ENCODE data around the gene CUL5. TPM values are rescaled to one million over a fixed set of nuclear protein-coding genes. Genes with fewer than 3 reads are reported as not detected.

The CUL5 gene
- polyA plus RNA-seq, 1 donor from 2014 or later: 40.2 TPM

DNA sequence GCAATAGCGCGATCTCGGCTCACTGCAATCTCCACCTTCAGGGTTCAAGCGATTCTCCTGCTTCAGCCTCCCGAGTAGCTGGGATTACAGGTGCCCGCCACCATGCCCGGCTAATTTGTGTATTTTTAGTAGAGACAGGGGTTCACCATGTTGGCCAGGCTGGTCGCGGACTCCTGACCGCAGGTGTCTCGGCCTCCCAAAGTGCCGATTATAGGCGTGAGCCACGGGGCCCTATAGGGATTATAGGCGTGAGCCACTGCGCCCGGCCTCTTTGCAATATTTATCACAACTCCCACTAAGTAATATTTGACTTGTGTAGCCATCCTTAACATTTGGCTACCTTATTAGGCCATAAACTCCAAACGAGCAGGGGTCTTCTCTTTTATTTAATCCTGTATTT, 879 bp upstream of the CUL5 start:
- Histone ChIP-seq H3F3A (ENCODE audit: insufficient read depth, low read length, poor library complexity, severe bottlenecking) (no peaks in the 10 kb centered on the region), H3K9me2 (ENCODE audit: insufficient read depth, low read length) (no peaks in the 10 kb centered on the region), H4K20me1 (ENCODE audit: insufficient read depth) (no peaks in the 10 kb centered on the region), H3K9ac (ENCODE audit: low read length) (no peak overlapping the region), H3K4me3 (ENCODE audit: low read length) (peak overlapping the region; percentile 88), H3K79me2 (replicated peaks; ENCODE audit: insufficient read depth, low read length) (peaks cover 34% of the 10 kb centered on the region), H3K27ac (ENCODE audit: low read length) (no peak overlapping the region), H3K9me3 (ENCODE audit: low read length) (no peaks in the 10 kb centered on the region), H3K36me3 (ENCODE audit: insufficient read depth, low read length) (no peaks in the 10 kb centered on the region), H3K4me2 (ENCODE audit: low read length) (no peak overlapping the region), H2AFZ (ENCODE audit: low read depth, low read length) (peak overlapping the region; percentile 100), H3K27me3 (ENCODE audit: insufficient read depth, low read depth, low read length) (no peaks in the 10 kb centered on the region)
- TF ChIP-seq SMC3 (conservative IDR thresholded peaks at IDR 0.05; ENCODE audit: poor library complexity): no peak
- no peak for TF ChIP-seq TAF1 (IDR thresholded peaks at IDR 0.05; ENCODE audit: low read depth)
- TF ChIP-seq, protein P1, sequence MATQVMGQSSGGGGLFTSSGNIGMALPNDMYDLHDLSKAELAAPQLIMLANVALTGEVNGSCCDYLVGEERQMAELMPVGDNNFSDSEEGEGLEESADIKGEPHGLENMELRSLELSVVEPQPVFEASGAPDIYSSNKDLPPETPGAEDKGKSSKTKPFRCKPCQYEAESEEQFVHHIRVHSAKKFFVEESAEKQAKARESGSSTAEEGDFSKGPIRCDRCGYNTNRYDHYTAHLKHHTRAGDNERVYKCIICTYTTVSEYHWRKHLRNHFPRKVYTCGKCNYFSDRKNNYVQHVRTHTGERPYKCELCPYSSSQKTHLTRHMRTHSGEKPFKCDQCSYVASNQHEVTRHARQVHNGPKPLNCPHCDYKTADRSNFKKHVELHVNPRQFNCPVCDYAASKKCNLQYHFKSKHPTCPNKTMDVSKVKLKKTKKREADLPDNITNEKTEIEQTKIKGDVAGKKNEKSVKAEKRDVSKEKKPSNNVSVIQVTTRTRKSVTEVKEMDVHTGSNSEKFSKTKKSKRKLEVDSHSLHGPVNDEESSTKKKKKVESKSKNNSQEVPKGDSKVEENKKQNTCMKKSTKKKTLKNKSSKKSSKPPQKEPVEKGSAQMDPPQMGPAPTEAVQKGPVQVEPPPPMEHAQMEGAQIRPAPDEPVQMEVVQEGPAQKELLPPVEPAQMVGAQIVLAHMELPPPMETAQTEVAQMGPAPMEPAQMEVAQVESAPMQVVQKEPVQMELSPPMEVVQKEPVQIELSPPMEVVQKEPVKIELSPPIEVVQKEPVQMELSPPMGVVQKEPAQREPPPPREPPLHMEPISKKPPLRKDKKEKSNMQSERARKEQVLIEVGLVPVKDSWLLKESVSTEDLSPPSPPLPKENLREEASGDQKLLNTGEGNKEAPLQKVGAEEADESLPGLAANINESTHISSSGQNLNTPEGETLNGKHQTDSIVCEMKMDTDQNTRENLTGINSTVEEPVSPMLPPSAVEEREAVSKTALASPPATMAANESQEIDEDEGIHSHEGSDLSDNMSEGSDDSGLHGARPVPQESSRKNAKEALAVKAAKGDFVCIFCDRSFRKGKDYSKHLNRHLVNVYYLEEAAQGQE (IDR thresholded peaks at IDR 0.05; ENCODE audit: borderline replicate concordance): no peak

DNA sequence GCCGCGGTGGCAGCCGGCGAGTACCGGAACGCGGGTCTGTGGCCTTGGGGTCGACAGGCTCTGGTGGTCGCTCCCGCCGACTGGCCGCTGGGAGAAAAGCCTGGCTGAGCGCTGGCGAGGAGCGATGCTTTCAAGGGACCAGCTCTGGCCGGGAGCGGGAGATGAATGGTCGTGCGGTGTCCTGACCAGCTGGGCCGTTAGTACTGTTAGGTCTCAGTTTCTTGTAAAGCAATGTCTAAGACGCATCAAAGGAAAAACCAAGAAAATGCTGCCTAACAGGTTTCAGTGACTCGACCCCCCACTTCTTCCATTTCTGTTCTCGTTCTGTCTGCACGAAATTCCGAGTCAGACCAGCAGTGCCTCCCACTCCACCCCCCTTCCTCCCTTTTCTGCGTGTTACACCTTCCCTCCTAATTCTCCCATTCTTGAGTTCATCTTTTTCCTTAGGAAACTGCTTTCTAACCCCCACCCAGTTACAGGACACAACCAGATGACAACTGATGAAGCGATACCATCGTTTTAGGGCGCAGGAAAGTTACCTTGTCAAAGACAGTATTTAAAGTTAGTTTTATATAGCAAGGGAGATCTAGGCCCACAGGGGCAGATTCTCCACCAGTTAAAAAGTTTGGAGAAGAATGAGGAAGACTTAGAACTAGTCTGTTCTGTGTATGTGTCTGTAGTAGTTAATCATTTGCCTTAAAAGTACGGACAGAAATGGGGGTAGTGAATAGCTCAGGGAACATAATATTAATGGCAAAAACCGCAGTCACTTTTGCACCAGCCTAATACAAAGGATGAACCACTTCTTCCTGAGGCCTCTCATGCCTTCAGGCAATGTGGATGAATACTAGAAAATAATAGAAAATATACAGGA, 1.0 kb downstream of the CUL5 start:
- H3K79me2 ChIP-seq (replicated peaks; ENCODE audit: insufficient read depth, low read length): peaks cover 54% of the 10 kb centered on the region
- H3K36me3 ChIP-seq (ENCODE audit: insufficient read depth, low read length): peaks cover 5% of the 10 kb centered on the region
- TF ChIP-seq, protein P1 (IDR thresholded peaks at IDR 0.05; ENCODE audit: borderline replicate concordance): no peak
- TF ChIP-seq, protein P2, sequence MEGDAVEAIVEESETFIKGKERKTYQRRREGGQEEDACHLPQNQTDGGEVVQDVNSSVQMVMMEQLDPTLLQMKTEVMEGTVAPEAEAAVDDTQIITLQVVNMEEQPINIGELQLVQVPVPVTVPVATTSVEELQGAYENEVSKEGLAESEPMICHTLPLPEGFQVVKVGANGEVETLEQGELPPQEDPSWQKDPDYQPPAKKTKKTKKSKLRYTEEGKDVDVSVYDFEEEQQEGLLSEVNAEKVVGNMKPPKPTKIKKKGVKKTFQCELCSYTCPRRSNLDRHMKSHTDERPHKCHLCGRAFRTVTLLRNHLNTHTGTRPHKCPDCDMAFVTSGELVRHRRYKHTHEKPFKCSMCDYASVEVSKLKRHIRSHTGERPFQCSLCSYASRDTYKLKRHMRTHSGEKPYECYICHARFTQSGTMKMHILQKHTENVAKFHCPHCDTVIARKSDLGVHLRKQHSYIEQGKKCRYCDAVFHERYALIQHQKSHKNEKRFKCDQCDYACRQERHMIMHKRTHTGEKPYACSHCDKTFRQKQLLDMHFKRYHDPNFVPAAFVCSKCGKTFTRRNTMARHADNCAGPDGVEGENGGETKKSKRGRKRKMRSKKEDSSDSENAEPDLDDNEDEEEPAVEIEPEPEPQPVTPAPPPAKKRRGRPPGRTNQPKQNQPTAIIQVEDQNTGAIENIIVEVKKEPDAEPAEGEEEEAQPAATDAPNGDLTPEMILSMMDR (IDR thresholded peaks at IDR 0.05; ENCODE audit: poor library complexity, severe bottlenecking): no peak
- peak; percentile 36 for TF ChIP-seq MXI1 (conservative IDR thresholded peaks at IDR 0.05; ENCODE audit: poor library complexity, severe bottlenecking)
- TF ChIP-seq RAD21 (conservative IDR thresholded peaks at IDR 0.05): no peak
- TF ChIP-seq TAF1 (IDR thresholded peaks at IDR 0.05; ENCODE audit: low read depth): no peak
- no peaks in the 10 kb centered on the region for H4K20me1 ChIP-seq (ENCODE audit: insufficient read depth)
- peak overlapping the region; percentile 88 for H3K4me3 ChIP-seq (ENCODE audit: low read length)
- peak overlapping the region; percentile 99 for H3K9ac ChIP-seq (ENCODE audit: low read length)
- no peaks in the 10 kb centered on the region for H3K9me2 ChIP-seq (ENCODE audit: insufficient read depth, low read length)
- H3K4me2 ChIP-seq (ENCODE audit: low read length): peak overlapping the region; percentile 80
- peak overlapping the region; percentile 99 for H3K27ac ChIP-seq (ENCODE audit: low read length)
- no peaks in the 10 kb centered on the region for H3K9me3 ChIP-seq (ENCODE audit: low read length)
- no peaks in the 10 kb centered on the region for H3K27me3 ChIP-seq (ENCODE audit: insufficient read depth, low read depth, low read length)
- peak overlapping the region; percentile 100 for H2AFZ ChIP-seq (ENCODE audit: low read depth, low read length)
- H3F3A ChIP-seq (ENCODE audit: insufficient read depth, low read length, poor library complexity, severe bottlenecking): no peaks in the 10 kb centered on the region
